Measurements from ENCODE around the gene LLGL1. TPM values are rescaled to one million over a fixed set of nuclear protein-coding genes. Genes with fewer than 3 reads are reported as not detected.
A peak's percentile ranks its signal among the peaks of the same experiment; 100 is the strongest.

LLGL1 gene
- total RNA-seq, 1 donor from 2014 or later = 25.3 TPM

DNA sequence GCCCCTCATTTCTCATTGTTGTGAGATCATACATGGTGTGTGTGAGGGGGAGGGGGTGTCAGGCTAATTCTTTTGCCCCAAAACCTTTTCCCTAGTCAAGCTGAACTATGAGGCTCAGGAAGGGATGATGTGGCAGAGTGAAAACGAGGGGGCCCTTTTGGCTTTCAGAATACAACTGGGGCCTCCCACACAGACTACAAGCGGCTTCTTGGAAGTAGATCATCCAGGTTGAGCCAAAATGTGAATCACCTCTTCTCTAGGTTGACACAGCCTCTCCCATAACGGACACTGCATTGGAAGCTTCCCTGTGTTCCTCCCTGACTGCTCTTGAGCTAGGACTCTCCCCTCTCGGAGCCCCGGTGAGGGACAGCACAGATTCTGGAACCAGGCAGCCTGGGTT is 44.1 kb upstream of the LLGL1 start:
- DNase-seq (ENCODE audit: low spot score in 2 of 2) = no peak
- Histone ChIP-seq H3K27ac (peak overlapping the region; percentile 97 to 99), H3K9me3 (no peaks in the 10 kb centered on the region), H3K36me3 (no peaks in the 10 kb centered on the region), H3K4me3 (no peak overlapping the region), H3K27me3 (no peaks in the 10 kb centered on the region), H3K4me1 (peaks cover 10 to 11% of the 10 kb centered on the region in 2 donors)
- intact Hi-C loops (cut with DNase I) = loop anchor here (5.0 to 10.0 kb wide), 4 partner anchors 94 to 487 kb away; partner anchors contain the start of genes DRC3, DRG2, SHMT1 and TOM1L2
- TF ChIP-seq CTCF (IDR thresholded peaks at IDR 0.05) = no peak

DNA sequence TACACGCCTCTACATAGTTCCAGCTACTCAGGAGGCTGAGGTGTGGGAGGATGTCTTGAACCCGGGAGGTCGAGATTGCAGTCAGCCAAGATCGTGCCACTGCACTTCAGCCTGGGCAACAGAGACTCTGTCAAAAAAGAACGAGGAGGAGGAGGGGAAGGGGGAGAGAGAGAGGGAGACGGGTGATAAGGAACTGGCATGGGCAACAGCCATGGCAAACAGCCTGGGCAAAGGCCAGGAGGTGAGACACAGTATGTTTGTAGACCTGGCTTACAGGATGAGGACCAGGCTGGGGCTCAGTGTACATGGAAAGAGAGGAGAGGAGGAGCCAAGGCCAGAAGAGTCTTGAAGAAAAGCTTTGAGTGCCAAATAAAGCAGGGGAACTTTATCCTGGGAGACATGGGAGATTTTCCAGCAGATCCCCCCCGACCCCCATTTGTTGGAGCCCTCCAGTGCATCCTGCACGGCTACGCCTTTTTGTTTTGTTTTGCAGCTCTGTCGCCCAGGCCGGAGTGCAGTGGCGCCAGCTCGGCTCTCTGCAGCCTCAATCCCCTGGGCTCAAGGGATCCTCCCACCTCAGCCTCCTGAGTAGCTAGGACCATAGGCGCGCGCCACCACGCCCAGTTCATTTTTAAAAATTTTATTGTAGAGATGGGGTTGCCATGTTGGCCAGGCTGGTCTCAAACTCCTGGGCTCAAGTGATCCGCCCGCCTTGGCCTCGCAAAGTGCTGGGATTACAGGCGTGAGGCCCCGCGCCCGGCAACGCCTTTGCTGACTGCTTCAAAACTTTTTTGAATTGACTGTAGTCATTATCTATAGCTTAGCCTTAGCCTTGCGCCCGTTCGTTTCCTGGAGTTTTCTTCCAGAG is 43.1 kb upstream of the LLGL1 start:
- peak overlapping the region; percentile 86 to 96 for H3K4me3 ChIP-seq
- TF ChIP-seq CTCF (IDR thresholded peaks at IDR 0.05) = no peak
- peak in 1 of 2 donors; percentile 70 for DNase-seq (ENCODE audit: low spot score in 2 of 2)
- no peaks in the 10 kb centered on the region for H3K36me3 ChIP-seq
- H3K9me3 ChIP-seq = no peaks in the 10 kb centered on the region
- H3K27ac ChIP-seq = peak overlapping the region; percentile 97 to 99
- H3K27me3 ChIP-seq = no peaks in the 10 kb centered on the region
- intact Hi-C loops (cut with DNase I) = loop anchor here (2.0 to 10.0 kb wide), 5 partner anchors 42 to 488 kb away; partner anchors contain the start of genes DRC3, DRG2, SHMT1 and TOM1L2
- H3K4me1 ChIP-seq = peaks cover 15 to 18% of the 10 kb centered on the region in 2 donors

DNA sequence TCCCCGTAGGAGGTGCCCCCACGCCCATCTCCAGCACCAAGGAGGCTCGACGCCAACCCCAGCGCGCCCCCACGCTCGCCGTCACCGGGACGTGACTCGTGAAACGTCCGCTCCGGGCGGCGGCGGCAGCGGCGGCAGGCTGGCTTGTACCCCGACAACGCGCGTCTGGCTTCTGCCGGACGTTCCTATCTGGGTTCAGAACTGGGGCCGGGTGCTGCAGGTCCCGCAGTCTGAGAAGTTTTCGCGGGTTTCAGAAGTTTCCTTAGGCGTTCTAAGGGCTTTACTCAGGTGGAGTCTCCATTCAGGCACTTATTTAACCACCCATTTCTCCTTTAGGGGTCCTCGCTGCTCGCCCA is 42.5 kb upstream of the LLGL1 start:
- peak overlapping the region; percentile 97 to 99 for H3K27ac ChIP-seq
- no peaks in the 10 kb centered on the region for H3K36me3 ChIP-seq
- H3K9me3 ChIP-seq = no peaks in the 10 kb centered on the region
- DNase-seq (ENCODE audit: low spot score in 2 of 2) = peak; percentile 40 to 92
- intact Hi-C loops (cut with DNase I) = loop anchor here (1.0 to 10.0 kb wide), 9 partner anchors 25 to 488 kb away; partner anchors contain the start of genes ATPAF2, DRC3, DRG2 and FLII
- peak overlapping the region; percentile 86 to 96 for H3K4me3 ChIP-seq
- no peak for TF ChIP-seq CTCF (IDR thresholded peaks at IDR 0.05)
- no peaks in the 10 kb centered on the region for H3K27me3 ChIP-seq
- peaks cover 20% of the 10 kb centered on the region in 2 donors for H3K4me1 ChIP-seq

DNA sequence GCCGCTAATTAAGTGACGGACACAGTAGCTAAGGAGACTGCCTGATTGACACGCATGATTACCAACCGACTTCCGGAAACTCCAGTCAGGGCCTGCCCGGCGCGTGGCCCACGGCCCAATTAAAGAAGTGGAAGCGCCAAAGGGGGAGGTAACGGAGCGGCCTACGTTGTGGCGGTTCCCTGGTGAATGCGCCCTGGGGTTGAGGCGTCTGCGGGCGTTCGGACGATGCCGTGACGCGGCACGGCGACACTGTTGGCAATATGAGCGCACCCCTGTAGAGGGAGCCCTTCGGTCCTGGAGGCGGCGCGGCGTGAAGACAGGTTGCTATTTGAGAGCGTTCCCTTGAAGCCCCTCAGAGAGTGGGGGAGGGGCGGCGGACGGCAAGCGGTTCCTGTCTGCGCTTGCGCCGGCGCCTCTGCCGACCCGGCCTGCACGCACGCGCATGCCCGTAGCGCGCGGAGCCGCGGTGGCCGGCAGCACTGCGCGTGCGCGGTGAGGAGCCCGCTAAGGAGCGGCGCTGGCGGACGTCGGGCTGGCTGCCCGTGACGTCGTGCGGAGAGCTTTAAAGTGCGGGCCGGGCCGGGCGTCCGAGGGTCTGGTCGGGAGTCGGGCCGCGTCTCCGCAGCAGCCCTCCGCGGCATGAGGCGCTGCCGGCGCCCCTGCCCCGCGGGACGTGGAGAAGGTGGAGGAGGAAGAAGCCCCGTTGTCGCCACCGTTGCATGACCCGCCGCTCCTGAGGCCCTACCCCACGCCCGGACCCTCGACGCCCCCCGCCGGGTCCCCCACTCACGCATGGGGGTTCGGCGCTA is 41.9 kb upstream of the LLGL1 start, which contains the start of gene ALKBH5:
Gene ALKBH5 (plus strand): TSS at position 495 of the 809 bp plus-strand sequence. CDS start 416 bp downstream, outside the sequence.
- peak within 1 kb of the TSS; percentile 86 to 96 for H3K4me3 ChIP-seq
- peak in 2 of 3 experiments; percentile 10 to 25 for TF ChIP-seq CTCF (IDR thresholded peaks at IDR 0.05)
- H3K27ac ChIP-seq = peak within 1 kb of the TSS; percentile 97 to 99
- H3K27me3 ChIP-seq = no peaks in the 10 kb centered on the region
- H3K4me1 ChIP-seq = peaks cover 20 to 24% of the 10 kb centered on the region in 2 donors
- H3K9me3 ChIP-seq = no peaks in the 10 kb centered on the region
- H3K36me3 ChIP-seq = no peaks in the 10 kb centered on the region
- peak; percentile 96 to 99 for DNase-seq (ENCODE audit: low spot score in 2 of 2)
- intact Hi-C loops (cut with DNase I) = loop anchor here (1.0 to 10.0 kb wide), 9 partner anchors 25 to 489 kb away; partner anchors contain the start of genes ATPAF2, DRC3, DRG2 and FLII
